Measurements from ENCODE around the gene ERC1.
"Not testable (repeated sequence)": the region's sequence is repeated elsewhere in the genome, so short reads cannot be mapped to it uniquely, and the experiment has no call there.

ERC1 gene

GRCh38 chr12:1078002-1078401 lies 87.0 kb downstream of the ERC1 start:
- no peak for DNase-seq (ENCODE audit: low read depth)

GRCh38 chr12:1080520-1081223 lies 89.6 kb downstream of the ERC1 start:
- no peak for DNase-seq (ENCODE audit: low read depth)

GRCh38 chr12:1083151-1083888 lies 92.3 kb downstream of the ERC1 start:
- DNase-seq (ENCODE audit: low read depth) = no peak

GRCh38 chr12:1083889-1084262 lies 92.9 kb downstream of the ERC1 start:
- no peak for DNase-seq (ENCODE audit: low read depth)

- DNase-seq (ENCODE audit: low read depth) = no peak
These were observed 100.3 kb downstream of the ERC1 start for GRCh38 chr12:1091350-1091749.

GRCh38 chr12:1093166-1093751 lies 102.2 kb downstream of the ERC1 start:
- no peak for DNase-seq (ENCODE audit: low read depth)

GRCh38 chr12:1094714-1095113 lies 103.7 kb downstream of the ERC1 start:
- DNase-seq (ENCODE audit: low read depth) = no peak

GRCh38 chr12:1099158-1099557 lies 108.1 kb downstream of the ERC1 start:
- peak; percentile 18 for DNase-seq (ENCODE audit: low read depth)

- not testable (repeated sequence) for DNase-seq (ENCODE audit: low read depth)
These were observed 108.6 kb downstream of the ERC1 start for GRCh38 chr12:1099618-1100017.

GRCh38 chr12:1102115-1102514 lies 111.1 kb downstream of the ERC1 start:
- no peak for DNase-seq (ENCODE audit: low read depth)

- no peak for DNase-seq (ENCODE audit: low read depth)
These were observed 111.9 kb downstream of the ERC1 start for GRCh38 chr12:1102791-1103450.

- no peak for DNase-seq (ENCODE audit: low read depth)
These were observed 112.6 kb downstream of the ERC1 start for GRCh38 chr12:1103632-1104031.

GRCh38 chr12:1104088-1104800 lies 113.2 kb downstream of the ERC1 start:
- no peak for DNase-seq (ENCODE audit: low read depth)

- DNase-seq (ENCODE audit: low read depth) = no peak
These were observed 116.6 kb downstream of the ERC1 start for GRCh38 chr12:1107669-1108068.

- DNase-seq (ENCODE audit: low read depth) = no peak
These were observed 117.3 kb downstream of the ERC1 start for GRCh38 chr12:1108276-1108675.

- no peak for DNase-seq (ENCODE audit: low read depth)
These were observed 124.6 kb downstream of the ERC1 start for GRCh38 chr12:1115484-1116231.

GRCh38 chr12:1117371-1117770 lies 126.3 kb downstream of the ERC1 start:
- DNase-seq (ENCODE audit: low read depth) = no peak

- peak; percentile 43 for DNase-seq (ENCODE audit: low read depth)
These were observed 127.0 kb downstream of the ERC1 start for GRCh38 chr12:1117970-1118563.

- no peak for DNase-seq (ENCODE audit: low read depth)
These were observed 131.8 kb downstream of the ERC1 start for GRCh38 chr12:1122786-1123185.

- DNase-seq (ENCODE audit: low read depth) = no peak
These were observed 135.1 kb downstream of the ERC1 start for GRCh38 chr12:1126091-1126490.

GRCh38 chr12:1127021-1127420 lies 136.0 kb downstream of the ERC1 start:
- DNase-seq (ENCODE audit: low read depth) = no peak

Data from activated T-cell treated with anti-CD3 and anti-CD28 coated beads for 48 hours (primary cell).